SK-N-SH (cell line): ENCODE results near the gene KIFC3. TPM values are rescaled to one million over a fixed set of nuclear protein-coding genes. Genes with fewer than 3 reads are reported as not detected.

Experiments
- CTCF ChIA-PET: fragments of 300-600, 350-600 bp; formaldehyde crosslinking; extraction: SDS; loops from one replicate; lab custom pipeline; 2021; lab: Yijun Ruan, JAX
- POLR2A ChIA-PET: fragments of 350-600 bp; sonication (Branson Sonifier 250); formaldehyde crosslinking; extraction: SDS; loops from one replicate; lab custom pipeline; 2020; ENCODE audit warnings: antibody characterized with exemption, inconsistent platforms; lab: Yijun Ruan, JAX
- DNase-seq: peaks from one replicate; pipeline ENCODE4 v3.0.0; 2012
- H2AFZ ChIP-seq: fragments of 200-600 bp; sonication (generic); 2 replicates; pipeline ENCODE4 v1.8.1; 2016; ENCODE audit warnings: antibody characterized with exemption, mild to moderate bottlenecking, low read depth
- H3F3A ChIP-seq: fragments of 200-600 bp; sonication (generic); replicated peaks from 2 replicates; pipeline ENCODE3; 2016; ENCODE audit warnings: antibody characterized with exemption, mild to moderate bottlenecking; ENCODE audit not compliant: insufficient read depth
- H3K27ac ChIP-seq, 2 experiments: fragments of 200-500 bp in 1 of 2; fragments of 200-600 bp in 1 of 2; sonication (Bioruptor generic) in 1 of 2; sonication (generic), shearing (Covaris generic) in 1 of 2; 2 replicates each; pipeline versions ENCODE4 v1.5.1 to v1.6.1; 2014 to 2016; ENCODE audit warnings: low read depth in 2 of 2, inconsistent platforms in 1 of 2, low read length in 1 of 2, mild to moderate bottlenecking in 1 of 2, mixed read lengths in 1 of 2
- H3K27me3 ChIP-seq: fragments of 200-600 bp; sonication (generic), shearing (Covaris generic); 2 replicates; pipeline ENCODE4 v1.6.1; 2016; ENCODE audit warnings: mixed run types; ENCODE audit not compliant: insufficient read depth
- H3K36me3 ChIP-seq, 2 experiments: fragments of 200-500 bp in 1 of 2; fragments of 200-600 bp in 1 of 2; sonication (Bioruptor generic) in 1 of 2; sonication (generic) in 1 of 2; replicated peaks in 1 of 2; 2 replicates each; pipeline versions ENCODE3 to v1.5.1; 2014 to 2016; ENCODE audit warnings: low read length in 1 of 2, mild to moderate bottlenecking in 1 of 2; ENCODE audit not compliant: insufficient read depth in 2 of 2, control insufficient read depth in 1 of 2
- H3K4me1 ChIP-seq, 2 experiments: fragments of 200-500 bp in 1 of 2; fragments of 200-600 bp in 1 of 2; sonication (Bioruptor generic) in 1 of 2; sonication (generic), shearing (Covaris generic) in 1 of 2; 2 replicates each; pipeline versions ENCODE4 v1.5.1 to v1.6.1; 2014 to 2016; ENCODE audit warnings: low read depth in 1 of 2, low read length in 1 of 2, mixed run types in 1 of 2; ENCODE audit not compliant: insufficient read depth in 2 of 2, control insufficient read depth in 1 of 2
- H3K4me2 ChIP-seq: fragments of 200-600 bp; sonication (generic), shearing (Covaris generic); 2 replicates; pipeline ENCODE4 v1.6.1; 2017; ENCODE audit warnings: mixed run types
- H3K4me3 ChIP-seq, 2 experiments: fragments of 200-500 bp in 1 of 2; fragments of 200-600 bp in 1 of 2; sonication (Bioruptor generic) in 1 of 2; sonication (generic), shearing (Covaris generic) in 1 of 2; 2 replicates each; pipeline versions ENCODE4 v1.5.1 to v1.8.1; 2014 to 2016; ENCODE audit warnings: low read depth in 2 of 2, inconsistent platforms in 1 of 2, low read length in 1 of 2, mild to moderate bottlenecking in 1 of 2, mixed read lengths in 1 of 2, moderate library complexity in 1 of 2
- H3K79me2 ChIP-seq: fragments of 200-600 bp; sonication (generic); 2 replicates; pipeline ENCODE4 v1.8.1; 2017; ENCODE audit warnings: mild to moderate bottlenecking; ENCODE audit not compliant: insufficient read depth
- H3K9ac ChIP-seq: fragments of 200-600 bp; sonication (generic); 2 replicates; pipeline ENCODE4 v1.6.1; 2017; ENCODE audit warnings: mixed run types
- H3K9me2 ChIP-seq: fragments of 200-600 bp; sonication (generic); 2 replicates; pipeline ENCODE4 v1.6.1; 2017; ENCODE audit warnings: mixed run types
- H3K9me3 ChIP-seq: fragments of 200-600 bp; sonication (generic); 2 replicates; pipeline ENCODE4 v1.6.1; 2017; ENCODE audit warnings: mixed run types, mild to moderate bottlenecking, moderate library complexity
- H4K20me1 ChIP-seq: fragments of 200-600 bp; sonication (generic); 2 replicates; pipeline ENCODE4 v1.6.1; 2017; ENCODE audit warnings: mild to moderate bottlenecking, mixed run types; ENCODE audit not compliant: insufficient read depth
- CHD2 ChIP-seq: fragments of 150-350 bp; IDR thresholded peaks from 2 replicates; pipeline ENCODE4 v1.6.1; 2018; ENCODE audit warnings: low read length; ENCODE audit not compliant: partially characterized antibody
- ELF1 ChIP-seq: IDR thresholded peaks from 2 replicates; pipeline ENCODE4 v1.4.0; 2012
- JUND ChIP-seq: IDR thresholded peaks from 2 replicates; pipeline ENCODE4 v1.4.0; 2012
- MEF2A ChIP-seq: IDR thresholded peaks from 2 replicates; pipeline ENCODE4 v1.4.0; 2012; ENCODE audit warnings: low read depth, borderline replicate concordance
- NFIC ChIP-seq: IDR thresholded peaks from 2 replicates; pipeline ENCODE4 v1.4.0; 2012; ENCODE audit warnings: borderline replicate concordance
- NRF1 ChIP-seq: IDR thresholded peaks from 2 replicates; pipeline ENCODE4 v1.6.1; 2012; ENCODE audit warnings: low read depth, mild to moderate bottlenecking, low read length
- POLR2AphosphoS5 ChIP-seq: IDR thresholded peaks from 2 replicates; pipeline ENCODE4 v1.6.1; 2012; ENCODE audit warnings: low read depth, low read length
- SMC3 ChIP-seq: IDR thresholded peaks from 2 replicates; pipeline ENCODE4 v1.6.1; 2012; ENCODE audit warnings: low read depth, low read length, improper control_type of control experiment
- TCF12 ChIP-seq: IDR thresholded peaks from 2 replicates; pipeline ENCODE4 v1.4.0; 2012
- YY1 ChIP-seq: IDR thresholded peaks from 2 replicates; pipeline ENCODE4 v1.4.0; 2012; ENCODE audit warnings: low read depth, mild to moderate bottlenecking
- WGBS: methylation state at CpG from one replicate; pipeline ENCODE4 v1.1.6; 2017; ENCODE audit warnings: low lambda C conversion rate; 5-methylcytosine and 5-hydroxymethylcytosine counted together
- polyA plus RNA-seq, 3 experiments: library from polyadenylated mRNA; depleted of rRNA; stranded (reverse); fragments of >200 nt; gene quantifications; 2 replicates each; pipeline ENCODE4 v1.2.3, GENCODE V29; 2012
- TF ChIP-seq, protein P1 (sequence below): fragments of 150-350 bp; IDR thresholded peaks from 2 replicates; pipeline ENCODE4 v1.6.1; 2017; ENCODE audit warnings: antibody characterized with exemption, low read length, low read depth, borderline replicate concordance
- TF ChIP-seq, protein P2 (sequence below): IDR thresholded peaks from 2 replicates; pipeline ENCODE4 v1.4.0; 2012; ENCODE audit warnings: low read depth, borderline replicate concordance
- TF ChIP-seq, protein P3 (sequence below): IDR thresholded peaks from 2 replicates; pipeline ENCODE4 v1.4.0; 2012; ENCODE audit warnings: low read depth, borderline replicate concordance

Gene KIFC3
- polyA plus RNA-seq, 1 of the 3 experiments (the other 2 are of a cell fraction): 65.4 TPM

DNA sequence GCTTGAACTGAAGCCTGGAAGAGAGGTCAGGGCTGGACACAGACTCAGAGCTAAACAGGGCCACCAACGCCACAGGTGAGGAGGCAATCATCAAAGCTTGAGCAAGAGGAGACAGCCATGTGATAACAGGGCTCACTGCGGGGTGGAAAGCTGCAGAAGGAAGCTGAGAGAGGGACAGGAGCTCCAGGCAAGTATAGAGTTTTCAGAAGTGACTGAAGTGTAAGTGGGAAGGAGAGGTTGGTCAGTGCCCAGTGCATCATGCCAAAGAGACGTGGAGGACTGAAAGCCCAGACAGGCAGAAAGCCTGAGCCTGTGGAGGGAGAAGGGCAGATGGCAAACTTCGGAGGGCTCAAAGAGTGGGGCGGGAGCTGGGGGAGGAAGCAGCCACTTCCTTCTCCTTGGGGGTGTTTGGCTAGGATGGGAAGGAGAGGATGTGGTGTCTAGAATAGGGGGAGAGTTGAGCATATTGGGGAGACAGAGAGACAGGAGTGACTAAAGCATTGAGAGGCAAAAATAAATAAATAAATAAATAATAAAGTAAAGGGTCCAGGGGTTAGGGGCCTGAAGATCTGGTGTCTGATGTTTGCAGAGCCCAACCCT, 2.6 kb downstream of the KIFC3 start:
- no peaks in the 10 kb centered on the region for H3K9me3 ChIP-seq
- peaks cover 51% of the 10 kb centered on the region for H4K20me1 ChIP-seq
- peak overlapping the region; percentile 26; the same call in 1 of the 2 replicates for H3K4me2 ChIP-seq
- H3K36me3 ChIP-seq: peaks cover 11 to 15% of the 10 kb centered on the region in 2 experiments
- H3K9ac ChIP-seq: no peak overlapping the region
- H3K79me2 ChIP-seq: peaks cover 72% of the 10 kb centered on the region
- H3K27me3 ChIP-seq: no peaks in the 10 kb centered on the region
- H3K9me2 ChIP-seq: no peaks in the 10 kb centered on the region
- peak overlapping the region in 1 of 2 experiments; percentile 21; a peak in 2 of 4 replicates for H3K4me3 ChIP-seq
- DNase-seq: peak; percentile 15
- H2AFZ ChIP-seq: no peak overlapping the region
- no peak overlapping the region for H3K27ac ChIP-seq
- TF ChIP-seq MEF2A (no peak), ELF1 (no peak), JUND (no peak), POLR2AphosphoS5 (no peak)
- TF ChIP-seq, protein P1, sequence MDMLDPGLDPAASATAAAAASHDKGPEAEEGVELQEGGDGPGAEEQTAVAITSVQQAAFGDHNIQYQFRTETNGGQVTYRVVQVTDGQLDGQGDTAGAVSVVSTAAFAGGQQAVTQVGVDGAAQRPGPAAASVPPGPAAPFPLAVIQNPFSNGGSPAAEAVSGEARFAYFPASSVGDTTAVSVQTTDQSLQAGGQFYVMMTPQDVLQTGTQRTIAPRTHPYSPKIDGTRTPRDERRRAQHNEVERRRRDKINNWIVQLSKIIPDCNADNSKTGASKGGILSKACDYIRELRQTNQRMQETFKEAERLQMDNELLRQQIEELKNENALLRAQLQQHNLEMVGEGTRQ: no peak
- TF ChIP-seq, protein P2, sequence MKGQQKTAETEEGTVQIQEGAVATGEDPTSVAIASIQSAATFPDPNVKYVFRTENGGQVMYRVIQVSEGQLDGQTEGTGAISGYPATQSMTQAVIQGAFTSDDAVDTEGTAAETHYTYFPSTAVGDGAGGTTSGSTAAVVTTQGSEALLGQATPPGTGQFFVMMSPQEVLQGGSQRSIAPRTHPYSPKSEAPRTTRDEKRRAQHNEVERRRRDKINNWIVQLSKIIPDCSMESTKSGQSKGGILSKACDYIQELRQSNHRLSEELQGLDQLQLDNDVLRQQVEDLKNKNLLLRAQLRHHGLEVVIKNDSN: no peak
- POLR2A ChIA-PET: interaction anchor here (0.6 kb wide), 1 partner anchor 51 kb away, joined by 3 read pairs; no protein-coding TSS in a partner anchor
- peaks cover 29 to 30% of the 10 kb centered on the region in 2 experiments; a peak in 2 of 4 replicates for H3K4me1 ChIP-seq
- peaks cover 3% of the 10 kb centered on the region for H3F3A ChIP-seq
- CTCF ChIA-PET: interaction anchor here (1.4 to 2.1 kb wide), 3 partner anchors 12 to 64 kb away, joined by 4 to 8 read pairs (median 5); no protein-coding TSS in a partner anchor
- 78% methylated on average over 4 of the region's 5 CpGs for WGBS

DNA sequence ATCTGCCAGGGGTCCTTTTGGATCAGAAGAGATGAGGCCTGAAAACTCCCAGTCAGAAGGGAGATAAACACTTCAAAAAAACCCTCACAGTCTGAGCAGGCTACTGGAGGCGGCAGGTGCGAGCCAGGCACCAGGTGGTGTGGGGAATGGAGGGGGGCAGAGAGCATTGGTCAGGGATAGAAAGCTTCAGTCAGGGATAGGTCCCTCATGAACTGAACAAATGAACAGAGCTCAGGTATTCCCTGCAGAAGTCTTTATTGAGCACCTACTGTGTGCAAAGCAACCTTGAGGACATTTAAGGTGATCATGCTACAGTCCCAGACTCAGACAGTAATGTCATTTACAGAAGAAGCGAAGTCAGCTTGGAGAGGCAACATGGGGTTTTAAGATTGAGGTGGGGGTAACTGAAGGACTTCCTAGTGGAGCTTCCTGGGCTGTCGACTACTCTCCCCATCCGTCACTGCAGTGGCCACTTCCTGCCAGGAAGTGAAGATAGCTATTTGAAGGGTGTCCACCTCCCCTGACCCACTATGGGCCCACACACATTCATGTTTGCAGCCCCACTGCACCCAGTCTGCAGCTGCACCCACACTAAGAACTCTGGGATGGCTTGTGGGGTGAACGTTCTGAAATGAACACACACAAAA, 3.2 kb downstream of the KIFC3 start:
- ChIA-PET POLR2A (interaction anchor here (0.6 kb wide), 1 partner anchor 52 kb away, joined by 3 read pairs; no protein-coding TSS in a partner anchor), CTCF (interaction anchor here (1.4 to 2.1 kb wide), 3 partner anchors 11 to 64 kb away, joined by 4 to 8 read pairs (median 5); no protein-coding TSS in a partner anchor)
- no peak for TF ChIP-seq NFIC
- TF ChIP-seq YY1: no peak
- TF ChIP-seq, protein P3, sequence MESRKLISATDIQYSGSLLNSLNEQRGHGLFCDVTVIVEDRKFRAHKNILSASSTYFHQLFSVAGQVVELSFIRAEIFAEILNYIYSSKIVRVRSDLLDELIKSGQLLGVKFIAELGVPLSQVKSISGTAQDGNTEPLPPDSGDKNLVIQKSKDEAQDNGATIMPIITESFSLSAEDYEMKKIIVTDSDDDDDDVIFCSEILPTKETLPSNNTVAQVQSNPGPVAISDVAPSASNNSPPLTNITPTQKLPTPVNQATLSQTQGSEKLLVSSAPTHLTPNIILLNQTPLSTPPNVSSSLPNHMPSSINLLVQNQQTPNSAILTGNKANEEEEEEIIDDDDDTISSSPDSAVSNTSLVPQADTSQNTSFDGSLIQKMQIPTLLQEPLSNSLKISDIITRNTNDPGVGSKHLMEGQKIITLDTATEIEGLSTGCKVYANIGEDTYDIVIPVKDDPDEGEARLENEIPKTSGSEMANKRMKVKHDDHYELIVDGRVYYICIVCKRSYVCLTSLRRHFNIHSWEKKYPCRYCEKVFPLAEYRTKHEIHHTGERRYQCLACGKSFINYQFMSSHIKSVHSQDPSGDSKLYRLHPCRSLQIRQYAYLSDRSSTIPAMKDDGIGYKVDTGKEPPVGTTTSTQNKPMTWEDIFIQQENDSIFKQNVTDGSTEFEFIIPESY: no peak
- TF ChIP-seq, protein P2: no peak
- TF ChIP-seq, protein P1: no peak
- no peak for TF ChIP-seq NRF1
- no peak for TF ChIP-seq TCF12
- no peak for TF ChIP-seq CHD2
- no peak for TF ChIP-seq SMC3
- Histone ChIP-seq H3K9me3 (no peaks in the 10 kb centered on the region), H3K4me3 (peak overlapping the region in 1 of 2 experiments; percentile 21; a peak in 2 of 4 replicates), H3K27me3 (no peaks in the 10 kb centered on the region), H3K27ac (no peak overlapping the region), H3K79me2 (peaks cover 78% of the 10 kb centered on the region), H3F3A (peaks cover under 1% of the 10 kb centered on the region), H3K9me2 (no peaks in the 10 kb centered on the region), H3K4me2 (peak overlapping the region; percentile 26; the same call in 1 of the 2 replicates), H4K20me1 (peaks cover 51% of the 10 kb centered on the region), H2AFZ (no peak overlapping the region), H3K36me3 (peaks cover 15 to 17% of the 10 kb centered on the region in 2 experiments), H3K4me1 (peaks cover 29 to 30% of the 10 kb centered on the region in 2 experiments; a peak in 2 of 4 replicates), H3K9ac (no peak overlapping the region)
- 81% methylated on average over 6 of the region's 6 CpGs for WGBS
- DNase-seq: peak; percentile 15
